Loucy (cell line): ENCODE measurements around the gene SIK2.

Experiments
- H2AFZ ChIP-seq: fragments of 200-600 bp; sonication (generic); 2 replicates; pipeline ENCODE4 v1.6.0; 2016; ENCODE audit warnings: antibody characterized with exemption, mild to moderate bottlenecking, low read length, moderate library complexity
- H3F3A ChIP-seq: fragments of 200-600 bp; 2 replicates; pipeline ENCODE4 v1.6.0; 2016; ENCODE audit warnings: antibody characterized with exemption, low read depth, mild to moderate bottlenecking
- H3K27me3 ChIP-seq: fragments of 200-600 bp; sonication (generic); 2 replicates; pipeline ENCODE4 v1.6.1; 2014; ENCODE audit warnings: low read length, mild to moderate bottlenecking; ENCODE audit not compliant: insufficient read depth, poor library complexity, severe bottlenecking
- H3K36me3 ChIP-seq: fragments of 200-600 bp; sonication (generic); 2 replicates; pipeline ENCODE4 v1.6.1; 2016; ENCODE audit warnings: low read length; ENCODE audit not compliant: insufficient read depth
- H3K4me1 ChIP-seq: fragments of 200-600 bp; sonication (generic); 2 replicates; pipeline ENCODE4 v1.5.1; 2014; ENCODE audit warnings: low read length, mild to moderate bottlenecking; ENCODE audit not compliant: insufficient read depth, poor library complexity, severe bottlenecking
- H3K4me2 ChIP-seq: fragments of 200-600 bp; sonication (generic); 2 replicates; pipeline ENCODE4 v1.6.0; 2014; ENCODE audit warnings: antibody characterized with exemption, low read length, low read depth, mild to moderate bottlenecking; ENCODE audit not compliant: poor library complexity, severe bottlenecking
- H3K4me3 ChIP-seq: fragments of 200-600 bp; sonication (generic); 2 replicates; pipeline ENCODE4 v1.5.1; 2014; ENCODE audit warnings: low read length, mild to moderate bottlenecking, mixed read lengths; ENCODE audit not compliant: poor library complexity, severe bottlenecking
- H3K79me2 ChIP-seq: fragments of 200-600 bp; sonication (generic); 2 replicates; pipeline ENCODE4 v1.6.1; 2014; ENCODE audit warnings: low read length; ENCODE audit not compliant: insufficient read depth
- H3K9ac ChIP-seq: fragments of 200-600 bp; sonication (generic); 2 replicates; pipeline ENCODE4 v1.6.0; 2014; ENCODE audit warnings: mild to moderate bottlenecking, low read depth, low read length, moderate library complexity; ENCODE audit not compliant: poor library complexity, severe bottlenecking
- H3K9me2 ChIP-seq: fragments of 200-600 bp; sonication (generic); replicated peaks from 2 replicates; pipeline ENCODE4 v1.6.1; 2016; ENCODE audit warnings: low read depth, low read length, mixed read lengths
- H3K9me3 ChIP-seq: fragments of 200-600 bp; sonication (generic); 2 replicates; pipeline ENCODE4 v1.6.1; 2014; ENCODE audit warnings: mild to moderate bottlenecking, antibody characterized with exemption, low read length, low read depth; ENCODE audit not compliant: insufficient read depth
- H4K20me1 ChIP-seq: fragments of 200-600 bp; sonication (generic); 2 replicates; pipeline ENCODE4 v1.6.0; 2014; ENCODE audit warnings: antibody characterized with exemption, low read length, mild to moderate bottlenecking; ENCODE audit not compliant: insufficient read depth, poor library complexity, severe bottlenecking
- EZH2phosphoT487 ChIP-seq: fragments of 200-600 bp; IDR thresholded peaks from 2 replicates; pipeline ENCODE4 v1.6.1; 2018; ENCODE audit warnings: antibody characterized with exemption, mild to moderate bottlenecking, moderate library complexity, borderline replicate concordance
- TF ChIP-seq, protein P1 (sequence below): fragments of 200-600 bp; sonication (generic); conservative IDR thresholded peaks from 2 replicates; pipeline ENCODE4 v1.5.1; 2014; ENCODE audit warnings: mild to moderate bottlenecking, antibody characterized with exemption, low read length

Gene SIK2

DNA sequence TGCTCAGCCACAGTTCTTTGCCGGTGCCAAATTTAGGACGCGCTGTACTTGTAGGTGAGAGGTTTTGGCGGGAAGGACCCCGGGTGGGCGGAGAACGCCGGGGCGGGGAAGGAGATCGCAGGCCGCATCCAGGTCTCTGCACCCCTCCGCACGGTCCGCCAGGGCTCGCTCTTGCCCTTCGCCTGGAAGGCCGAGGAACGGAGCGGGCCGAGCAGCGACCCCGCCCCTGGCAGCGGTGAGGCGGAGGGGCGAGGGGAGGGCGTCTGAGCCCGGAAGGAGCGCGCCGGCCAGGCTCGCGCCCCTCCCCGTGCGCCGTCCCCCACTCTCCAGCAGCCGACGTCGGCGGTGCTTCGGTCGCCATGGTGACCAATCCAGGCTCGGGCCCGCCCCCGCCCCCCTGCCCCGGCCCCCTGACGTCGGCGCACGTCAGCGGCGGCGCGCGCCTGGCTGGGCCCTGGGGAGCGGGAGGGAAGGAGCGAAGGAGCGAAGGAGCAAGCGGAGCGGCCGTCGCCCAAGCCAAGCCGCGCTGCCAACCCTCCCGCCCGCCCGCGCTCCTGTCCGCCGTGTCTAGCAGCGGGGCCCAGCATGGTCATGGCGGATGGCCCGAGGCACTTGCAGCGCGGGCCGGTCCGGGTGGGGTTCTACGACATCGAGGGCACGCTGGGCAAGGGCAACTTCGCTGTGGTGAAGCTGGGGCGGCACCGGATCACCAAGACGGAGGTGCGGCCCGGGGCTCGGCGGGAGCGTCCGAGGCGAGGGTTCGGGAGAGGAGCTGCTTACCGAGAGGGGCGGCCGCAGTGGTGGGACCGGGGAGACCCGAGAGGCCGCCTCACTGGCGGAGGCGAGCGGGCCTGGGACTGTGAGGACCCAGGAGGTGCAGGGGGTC is at the start of gene SIK2:
Gene SIK2, plus strand, starts transcription at position 471 of the 886 bp plus-strand sequence. Its CDS starts 115 bp downstream, at position 586.
- Histone ChIP-seq H3K4me3 (peak within 1 kb of the TSS; percentile 83), H3F3A (no peaks in the 10 kb centered on the region), H3K36me3 (no peaks in the 10 kb centered on the region), H3K27me3 (no peaks in the 10 kb centered on the region), H3K79me2 (peaks cover 45% of the 10 kb centered on the region), H3K4me1 (peaks cover 31% of the 10 kb centered on the region), H3K9me3 (no peaks in the 10 kb centered on the region), H2AFZ (peak within 1 kb of the TSS; percentile 92), H3K9ac (peak within 1 kb of the TSS; percentile 77), H3K4me2 (peak within 1 kb of the TSS; percentile 93), H3K9me2 (no peaks in the 10 kb centered on the region), H4K20me1 (peaks cover 30% of the 10 kb centered on the region)
- TF ChIP-seq EZH2phosphoT487, result no peak
- TF ChIP-seq, protein P1, sequence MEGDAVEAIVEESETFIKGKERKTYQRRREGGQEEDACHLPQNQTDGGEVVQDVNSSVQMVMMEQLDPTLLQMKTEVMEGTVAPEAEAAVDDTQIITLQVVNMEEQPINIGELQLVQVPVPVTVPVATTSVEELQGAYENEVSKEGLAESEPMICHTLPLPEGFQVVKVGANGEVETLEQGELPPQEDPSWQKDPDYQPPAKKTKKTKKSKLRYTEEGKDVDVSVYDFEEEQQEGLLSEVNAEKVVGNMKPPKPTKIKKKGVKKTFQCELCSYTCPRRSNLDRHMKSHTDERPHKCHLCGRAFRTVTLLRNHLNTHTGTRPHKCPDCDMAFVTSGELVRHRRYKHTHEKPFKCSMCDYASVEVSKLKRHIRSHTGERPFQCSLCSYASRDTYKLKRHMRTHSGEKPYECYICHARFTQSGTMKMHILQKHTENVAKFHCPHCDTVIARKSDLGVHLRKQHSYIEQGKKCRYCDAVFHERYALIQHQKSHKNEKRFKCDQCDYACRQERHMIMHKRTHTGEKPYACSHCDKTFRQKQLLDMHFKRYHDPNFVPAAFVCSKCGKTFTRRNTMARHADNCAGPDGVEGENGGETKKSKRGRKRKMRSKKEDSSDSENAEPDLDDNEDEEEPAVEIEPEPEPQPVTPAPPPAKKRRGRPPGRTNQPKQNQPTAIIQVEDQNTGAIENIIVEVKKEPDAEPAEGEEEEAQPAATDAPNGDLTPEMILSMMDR, result peak; percentile 76

DNA sequence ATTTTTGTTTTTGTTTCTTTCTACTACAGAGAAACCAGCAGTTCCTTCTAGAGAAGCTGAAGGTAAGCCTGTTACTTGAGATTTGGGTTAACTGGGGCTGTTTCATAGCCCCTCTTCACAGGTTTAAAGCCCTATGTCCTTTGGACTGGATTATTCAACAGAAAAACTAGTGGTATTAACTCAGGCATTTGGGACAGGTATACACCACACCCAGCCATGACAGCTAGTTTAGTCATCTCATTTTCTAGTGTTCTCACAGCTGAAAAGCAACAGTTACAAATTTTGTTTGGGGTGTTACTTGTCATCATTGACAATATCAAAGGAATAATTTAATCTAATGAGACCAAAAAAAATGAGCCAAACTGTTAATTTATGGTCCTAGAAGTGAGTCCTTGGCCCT is 47.7 kb upstream of the SIK2 start:
- Histone ChIP-seq H3K27me3 (no peaks in the 10 kb centered on the region), H3K4me2 (no peak overlapping the region), H3K9me3 (peaks cover 9% of the 10 kb centered on the region; the same call in 1 of the 2 replicates), H3K4me3 (no peak overlapping the region), H4K20me1 (no peaks in the 10 kb centered on the region), H3K4me1 (no peaks in the 10 kb centered on the region), H3K36me3 (no peaks in the 10 kb centered on the region; the same call in 1 of the 2 replicates), H3K9me2 (no peaks in the 10 kb centered on the region), H3K9ac (no peak overlapping the region), H2AFZ (no peak overlapping the region), H3K79me2 (no peaks in the 10 kb centered on the region), H3F3A (no peaks in the 10 kb centered on the region)
- TF ChIP-seq, protein P1, result no peak
- TF ChIP-seq EZH2phosphoT487, result no peak

DNA sequence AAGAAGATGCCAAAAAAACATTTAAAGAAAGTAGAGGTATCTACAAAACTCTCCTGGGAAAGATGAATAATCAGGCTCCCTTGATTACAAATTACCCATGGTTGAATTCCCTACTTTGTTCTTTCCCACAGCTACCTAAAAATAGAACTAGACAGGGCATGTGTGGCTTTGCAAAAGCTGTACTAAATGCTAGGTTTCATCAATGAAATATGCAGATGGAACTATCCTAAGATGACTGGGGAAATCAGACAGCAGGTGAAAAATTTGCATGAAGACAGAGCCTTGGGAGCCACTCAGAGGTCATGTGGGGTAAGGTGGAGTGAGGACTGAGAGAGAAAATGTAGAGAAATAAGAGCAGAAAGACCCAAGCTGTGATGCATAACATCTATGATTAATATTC is 47.0 kb upstream of the SIK2 start:
- Histone ChIP-seq H3K79me2 (no peaks in the 10 kb centered on the region), H3K9me3 (peaks cover 9% of the 10 kb centered on the region; the same call in 1 of the 2 replicates), H4K20me1 (no peaks in the 10 kb centered on the region), H3K27me3 (no peaks in the 10 kb centered on the region), H3K9ac (no peak overlapping the region), H3K4me2 (no peak overlapping the region), H2AFZ (no peak overlapping the region), H3K36me3 (no peaks in the 10 kb centered on the region; the same call in 1 of the 2 replicates), H3F3A (no peaks in the 10 kb centered on the region), H3K4me3 (no peak overlapping the region), H3K9me2 (no peaks in the 10 kb centered on the region), H3K4me1 (peaks cover 7% of the 10 kb centered on the region)
- TF ChIP-seq EZH2phosphoT487, result no peak
- TF ChIP-seq, protein P1, result no peak
